HG02763 (cell line): Measurements from ENCODE around the gene ADGRF1.
"Not testable (repeated sequence)": the region's sequence is repeated elsewhere in the genome, so short reads cannot be mapped to it uniquely, and the experiment has no call there.

ENCODE experiments used
- ATAC-seq: cut with Tn5 transposase; IDR thresholded peaks from one replicate; pipeline ENCODE4 v1.9.1; 2021; ENCODE audit warnings: mild to moderate bottlenecking, moderate library complexity; ENCODE audit not compliant: unreplicated experiment

Gene ADGRF1

DNA sequence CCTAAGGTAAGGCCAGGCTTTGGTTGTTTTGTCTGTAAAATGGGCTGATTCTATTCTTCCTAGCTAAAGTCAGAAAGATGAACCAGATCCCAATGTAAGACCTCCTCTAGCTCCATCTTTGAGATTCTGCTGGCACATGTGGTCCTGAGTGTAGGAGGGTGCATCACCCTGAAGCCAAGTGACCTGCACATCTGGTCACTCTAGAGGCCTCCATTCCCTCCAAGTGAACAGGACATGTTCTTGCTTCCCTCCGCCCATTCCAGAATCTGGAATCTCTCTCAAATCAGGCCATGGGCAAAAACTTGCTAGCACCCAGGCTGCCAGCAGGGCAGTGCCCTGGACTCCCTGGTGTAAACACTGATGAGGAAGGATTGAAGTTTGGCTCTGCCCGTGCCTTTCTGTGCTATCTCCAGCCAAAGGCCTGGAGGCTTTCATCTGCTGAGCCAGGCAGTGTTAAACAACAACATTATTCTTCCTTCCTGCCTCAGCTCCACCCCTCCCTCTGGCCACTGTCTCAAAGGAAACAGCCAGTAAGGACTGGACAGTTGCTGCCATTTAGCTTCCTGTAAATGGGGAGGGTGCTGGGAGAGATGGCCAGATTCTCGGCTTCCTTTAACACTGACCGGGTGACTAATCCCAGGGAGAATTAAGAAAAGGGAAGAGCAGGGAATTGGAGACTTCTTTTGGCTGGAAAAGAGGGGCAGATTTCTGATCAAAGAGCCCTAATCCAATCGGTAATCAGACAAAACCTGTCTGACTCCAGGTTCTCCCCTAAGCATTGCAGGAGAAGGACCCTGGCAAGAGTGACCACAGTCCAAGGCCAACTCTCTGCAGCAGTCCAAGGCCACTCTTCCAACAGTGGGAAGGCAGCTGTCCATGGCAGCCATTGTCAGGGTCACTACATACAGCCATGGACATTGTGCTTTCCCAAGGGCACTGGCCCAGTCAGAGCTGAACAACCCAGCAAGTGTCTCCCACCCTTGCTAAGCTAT, 19.5 kb upstream of the ADGRF1 start:
- ATAC-seq = no peak

DNA sequence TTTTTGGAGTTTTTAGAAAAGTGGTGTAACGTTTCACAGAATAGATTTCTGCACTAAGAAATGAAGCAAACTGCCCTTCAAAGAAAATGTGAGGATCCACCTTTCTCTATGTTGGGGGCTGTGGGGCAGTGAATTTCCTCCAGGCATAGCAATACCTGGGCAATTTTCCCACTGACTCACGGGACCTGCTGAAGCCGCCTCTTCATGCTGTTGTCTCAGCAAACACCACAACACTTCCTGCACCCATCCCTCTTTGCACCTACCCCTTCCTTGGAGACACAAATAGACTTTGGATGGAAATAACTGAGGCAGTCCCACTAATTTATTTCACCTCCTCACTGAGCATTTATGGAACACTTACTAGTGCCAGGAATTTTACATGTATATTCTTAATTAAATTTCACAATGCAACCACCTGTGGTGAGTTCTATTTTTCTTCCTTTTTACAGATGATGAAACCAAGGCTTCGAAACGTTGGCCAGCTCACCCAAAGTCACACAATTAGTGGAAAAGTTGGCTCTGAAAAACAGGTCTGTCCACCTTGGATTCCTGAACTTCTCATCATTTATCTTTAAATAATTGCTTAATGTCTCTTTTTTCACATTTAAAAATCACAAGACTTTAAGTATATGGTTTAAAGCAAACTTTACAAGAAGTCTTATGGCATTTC, 17.2 kb upstream of the ADGRF1 start:
- ATAC-seq = no peak

DNA sequence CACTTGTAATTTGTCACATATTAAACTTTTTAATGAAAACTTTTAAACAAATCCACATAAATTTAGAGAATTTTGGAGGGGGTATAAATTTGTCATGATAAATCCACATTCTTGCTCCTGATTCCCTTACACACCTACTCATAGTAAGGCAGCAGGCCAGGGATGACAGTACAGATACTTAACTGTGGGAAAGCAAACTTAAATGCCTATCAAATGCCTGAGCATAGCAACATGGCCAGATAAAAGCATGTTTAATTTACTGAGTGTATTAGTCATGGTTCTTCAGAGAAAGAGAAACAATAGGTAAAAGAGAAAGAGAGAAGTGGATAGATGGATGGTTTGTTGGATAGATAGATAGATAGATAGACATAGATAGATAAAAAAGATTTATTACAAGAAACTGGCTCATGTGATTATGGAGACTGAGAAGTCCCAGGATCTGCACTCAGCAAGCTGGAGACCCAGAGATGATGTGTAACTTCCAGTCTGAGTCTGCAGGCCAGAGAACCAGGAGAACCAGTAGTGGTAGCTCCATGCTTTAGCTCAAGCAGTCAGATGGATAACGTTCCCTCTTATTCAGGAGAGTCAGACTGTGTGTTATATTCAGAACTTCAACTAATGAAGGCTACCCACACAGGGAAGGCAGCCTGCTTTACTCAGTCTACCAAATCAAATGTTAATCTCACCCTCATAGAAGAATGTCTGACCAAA, 15.9 kb upstream of the ADGRF1 start:
- ATAC-seq = no peak

DNA sequence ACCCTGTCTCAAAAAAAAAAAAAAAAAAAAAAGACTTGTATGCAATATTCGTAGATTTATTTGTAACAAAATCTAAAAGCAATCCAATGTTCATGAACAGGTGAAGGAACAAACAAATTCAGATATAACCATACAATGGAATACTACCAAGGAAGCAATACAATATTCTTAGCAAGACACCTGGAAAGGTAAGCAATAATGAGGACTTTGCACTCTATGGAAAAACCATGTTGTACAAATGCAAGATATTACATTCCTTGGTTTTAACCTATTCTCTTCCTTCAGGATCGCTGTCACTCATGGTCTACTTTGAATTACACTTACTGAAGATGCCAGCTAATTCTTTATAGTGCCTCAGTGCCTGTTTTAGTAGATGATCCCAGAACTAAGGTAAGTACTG, 14.7 kb upstream of the ADGRF1 start:
- ATAC-seq = no peak

DNA sequence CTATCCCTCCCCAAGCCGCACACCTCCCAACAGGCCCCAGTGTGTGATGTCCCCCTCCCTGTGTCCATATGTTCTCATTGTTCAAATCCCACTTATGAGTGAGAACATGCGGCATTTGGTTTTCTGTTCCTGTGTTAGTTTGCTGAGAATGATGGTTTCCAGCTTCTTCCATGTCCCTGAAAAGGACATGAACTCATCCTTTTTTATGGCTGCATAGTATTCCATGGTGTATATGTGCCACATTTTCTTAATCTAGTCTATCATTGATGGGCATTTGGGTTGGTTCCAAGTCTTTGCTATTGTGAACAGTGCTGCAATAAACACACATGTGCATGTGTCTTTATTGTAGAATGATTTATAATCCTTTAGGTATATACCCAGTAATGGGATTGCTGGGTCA, 12.2 kb upstream of the ADGRF1 start:
- not testable (repeated sequence) for ATAC-seq

DNA sequence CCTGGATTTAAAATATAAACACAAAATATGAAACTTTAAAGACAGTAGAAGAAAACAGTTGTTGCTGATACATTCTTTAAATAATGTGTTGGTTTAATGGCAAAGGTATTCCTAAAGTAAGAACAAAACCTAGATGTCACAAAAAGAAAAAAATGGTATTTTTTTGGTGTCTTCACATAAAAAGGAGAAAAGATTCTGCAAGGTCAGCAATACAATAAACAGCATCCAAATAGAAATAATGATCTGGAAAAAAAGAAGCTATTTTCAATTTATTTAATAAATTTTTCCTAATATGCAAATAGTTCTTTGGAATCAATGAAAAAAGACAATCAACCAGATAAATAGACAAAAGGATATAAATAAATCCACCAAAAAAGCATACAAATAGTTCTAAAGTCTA, 6.5 kb upstream of the ADGRF1 start:
- no peak for ATAC-seq

DNA sequence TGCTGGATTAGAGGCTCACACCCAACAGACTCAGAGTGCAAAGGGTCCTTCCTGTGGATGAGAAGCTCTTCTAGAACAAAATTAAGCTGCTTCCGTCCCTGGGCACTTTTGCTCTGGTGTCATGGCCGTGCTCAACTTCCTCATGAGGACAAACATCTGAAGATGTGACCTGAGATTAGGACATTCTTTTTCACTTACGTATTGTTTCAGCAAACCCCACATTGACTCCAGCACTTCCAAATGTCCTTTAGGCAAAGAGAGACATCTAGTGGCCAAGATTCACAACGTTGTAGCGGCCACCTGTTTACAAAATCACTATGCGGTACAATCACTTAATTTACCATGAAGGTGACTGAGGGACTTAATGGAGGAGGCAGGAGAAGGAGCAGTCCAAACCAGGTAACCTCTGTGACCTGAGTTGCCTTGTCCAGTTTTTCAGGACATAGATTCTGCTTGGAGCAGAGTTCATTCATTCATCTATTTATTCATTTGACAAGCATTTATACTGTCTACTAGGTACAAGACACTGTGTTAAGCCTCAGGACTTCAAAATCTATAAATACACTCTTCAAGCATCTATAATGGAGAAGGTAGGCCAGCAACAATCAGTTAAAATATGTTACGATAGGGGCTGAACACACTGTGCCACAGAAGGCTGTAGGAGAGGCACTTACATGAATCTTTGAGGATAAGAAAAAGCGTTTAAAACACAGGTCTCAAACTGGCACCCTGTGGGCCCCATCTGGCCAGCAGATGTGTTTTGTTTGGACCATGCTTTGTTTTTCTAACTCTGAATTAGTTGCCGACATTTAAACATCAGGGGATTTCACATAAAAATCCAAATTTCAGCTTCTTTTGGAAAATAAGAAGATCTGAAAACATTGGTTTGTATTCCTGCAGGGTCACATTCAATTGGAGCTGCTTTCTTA, 5.6 kb upstream of the ADGRF1 start:
- no peak for ATAC-seq

DNA sequence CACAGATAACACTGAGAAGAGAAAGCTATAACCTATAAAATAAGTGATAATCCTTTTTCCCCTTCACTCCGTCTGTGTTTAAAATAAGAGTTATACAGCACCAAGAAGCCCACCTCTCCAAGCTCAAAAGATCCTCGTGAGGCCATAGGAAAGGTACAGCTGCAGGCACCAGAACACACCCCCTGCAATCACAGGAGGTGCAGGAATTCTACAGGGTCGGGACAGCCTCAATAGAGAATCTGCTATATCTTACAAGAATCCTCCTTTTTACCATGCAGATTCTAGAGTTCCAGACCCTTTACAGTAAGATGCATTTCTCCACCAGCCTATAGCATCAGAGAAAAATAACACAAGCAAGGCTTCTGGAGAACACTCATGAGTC, 5.0 kb upstream of the ADGRF1 start:
- no peak for ATAC-seq

DNA sequence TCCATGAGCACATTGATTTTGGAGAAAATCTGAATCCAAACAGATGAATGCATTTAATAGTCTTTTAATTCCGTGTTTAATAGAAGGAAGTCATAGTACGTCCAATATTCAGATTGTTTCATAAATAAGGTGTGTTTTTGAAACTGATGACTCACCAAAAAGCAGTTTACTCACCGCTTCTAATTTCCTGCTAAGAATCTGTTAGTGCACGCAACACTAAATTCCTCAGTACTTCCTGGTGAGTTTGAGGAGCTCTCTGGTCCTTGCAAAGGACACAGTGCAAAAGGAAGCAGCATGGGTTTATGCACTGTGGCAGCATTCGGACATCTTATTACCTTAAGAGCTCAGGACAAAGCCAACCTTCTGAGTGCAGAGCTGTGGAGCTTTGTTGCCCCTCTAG, 2.3 kb upstream of the ADGRF1 start:
- ATAC-seq = no peak

DNA sequence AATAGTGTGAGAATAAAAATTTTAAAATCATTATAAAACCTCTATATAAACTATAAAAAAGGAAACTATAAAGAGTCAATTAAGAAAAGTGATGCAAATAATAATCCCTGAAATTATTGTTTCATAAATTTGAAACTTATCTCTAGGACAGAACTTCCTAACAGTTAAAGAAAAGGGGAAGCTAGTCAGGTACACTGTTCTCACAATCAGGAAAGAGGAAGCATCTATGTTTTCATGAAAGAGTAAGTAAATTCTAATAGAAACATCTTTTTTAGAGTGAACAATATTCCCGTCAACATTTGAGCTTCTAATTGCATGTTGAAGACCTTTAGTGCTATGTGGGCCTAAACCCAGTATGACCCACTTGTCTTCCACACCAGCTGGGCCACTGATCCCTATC, 1.2 kb upstream of the ADGRF1 start:
- ATAC-seq = no peak

DNA sequence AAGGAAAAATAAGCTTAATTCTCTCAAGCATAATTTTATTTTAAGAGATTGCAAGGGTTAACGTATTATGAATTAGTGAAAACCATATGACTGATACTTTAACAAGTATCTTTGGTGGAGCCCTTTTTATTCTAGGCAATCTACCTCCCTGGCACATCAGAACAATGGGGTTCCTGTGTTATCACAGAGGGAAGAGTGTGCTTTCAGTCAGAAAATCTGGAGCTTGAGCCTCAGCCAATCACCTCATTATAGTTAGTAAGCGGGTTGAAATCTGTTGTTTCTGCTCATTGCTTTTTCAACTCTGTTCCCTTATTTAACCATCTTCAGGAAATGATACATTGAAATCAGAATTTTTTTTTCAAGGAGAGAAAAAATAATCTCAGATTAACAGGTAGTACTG, 391 bp downstream of the ADGRF1 start:
- no peak for ATAC-seq

DNA sequence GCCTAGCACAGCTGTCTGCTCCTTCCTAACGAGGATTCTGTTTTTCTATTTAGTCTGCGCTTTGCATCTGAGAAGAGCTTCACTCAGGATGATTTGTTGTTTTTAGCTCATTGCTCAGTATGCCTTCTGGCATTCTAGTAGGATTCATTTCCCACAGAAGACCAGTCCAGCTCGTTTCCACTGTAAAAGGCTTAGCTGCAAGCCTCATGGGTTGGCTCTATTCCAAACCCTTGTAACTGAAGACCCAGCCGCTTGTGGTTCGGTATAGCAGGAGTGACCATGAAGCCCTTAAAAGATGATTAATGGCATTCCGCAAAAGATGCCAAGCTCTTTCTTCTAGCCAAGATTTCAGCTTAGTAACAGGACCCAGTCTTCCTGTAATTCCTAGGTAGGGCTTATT, 7.2 kb downstream of the ADGRF1 start:
- no peak for ATAC-seq

DNA sequence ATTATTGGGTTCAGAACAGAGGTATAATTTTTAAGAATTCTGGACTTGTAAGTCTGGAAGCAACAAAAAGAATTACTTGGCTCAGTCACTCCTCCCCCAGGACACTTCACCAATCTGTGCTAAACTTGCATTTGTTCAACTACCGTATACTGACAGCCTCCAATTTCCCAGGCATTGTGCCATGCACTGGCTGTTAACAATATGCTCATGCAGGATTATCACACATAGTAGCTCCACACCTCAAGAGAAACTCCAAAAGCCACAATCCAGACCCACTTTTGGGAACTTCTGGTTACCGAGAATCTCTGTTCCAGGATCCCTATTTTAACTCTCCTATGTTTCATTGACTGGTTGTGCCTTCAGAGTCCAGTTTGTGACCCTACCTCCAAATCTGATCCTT, 7.7 kb downstream of the ADGRF1 start:
- no peak for ATAC-seq

DNA sequence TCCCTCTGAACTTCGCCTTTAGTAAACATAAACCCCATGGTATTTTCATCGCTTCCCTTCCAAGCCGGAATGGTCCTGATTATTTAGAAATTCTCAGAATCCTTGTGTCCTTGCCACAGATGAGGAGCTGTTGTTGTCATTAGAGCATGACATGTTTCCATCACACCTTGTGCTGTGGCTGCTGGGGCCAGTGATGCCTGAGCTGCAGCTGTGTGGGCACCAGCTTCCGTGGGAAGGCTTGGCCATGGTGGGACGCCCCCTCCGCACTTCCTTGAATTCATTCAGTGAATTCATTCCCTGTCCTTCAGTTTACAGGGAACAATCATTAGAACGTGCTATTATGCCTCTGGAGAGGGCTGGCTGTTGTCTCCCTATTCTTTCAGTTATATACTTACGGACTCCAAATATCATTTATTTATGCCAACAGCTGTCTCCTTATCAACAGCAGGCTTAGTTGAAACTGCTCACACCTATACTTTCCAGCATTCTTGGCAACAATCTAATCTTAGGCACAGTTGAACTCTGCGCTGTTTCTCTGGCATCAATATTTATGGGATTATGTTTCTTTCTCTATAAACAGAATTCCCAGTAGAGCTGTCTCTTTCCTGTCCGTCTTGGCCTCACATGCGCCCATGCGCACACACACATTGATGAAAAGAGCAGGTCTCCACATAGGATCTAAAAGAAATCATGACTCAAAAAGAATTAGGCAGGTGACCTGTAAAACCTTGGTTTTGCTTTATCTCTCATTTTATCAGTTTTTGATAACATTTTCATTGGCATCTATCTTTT, 9.0 kb downstream of the ADGRF1 start:
- no peak for ATAC-seq

DNA sequence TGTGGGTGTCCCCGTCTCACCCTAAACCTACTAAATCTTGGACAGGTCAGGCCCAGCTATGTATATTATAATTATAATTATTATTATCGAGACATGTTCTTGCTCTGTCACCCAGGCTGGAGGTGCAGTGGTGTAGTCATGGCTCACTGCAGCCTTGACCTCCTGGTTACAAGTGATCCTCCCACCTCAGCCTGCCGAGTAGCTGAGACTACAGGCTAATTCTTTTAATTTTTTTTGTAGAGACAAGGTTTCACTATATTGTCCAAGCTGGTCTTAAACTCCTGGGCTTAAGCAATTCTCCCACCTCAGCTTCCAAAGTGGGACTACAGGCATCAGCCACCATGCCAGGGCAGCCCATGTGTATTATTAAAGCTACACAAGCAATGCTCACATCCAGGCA, 10.5 kb downstream of the ADGRF1 start:
- no peak for ATAC-seq

DNA sequence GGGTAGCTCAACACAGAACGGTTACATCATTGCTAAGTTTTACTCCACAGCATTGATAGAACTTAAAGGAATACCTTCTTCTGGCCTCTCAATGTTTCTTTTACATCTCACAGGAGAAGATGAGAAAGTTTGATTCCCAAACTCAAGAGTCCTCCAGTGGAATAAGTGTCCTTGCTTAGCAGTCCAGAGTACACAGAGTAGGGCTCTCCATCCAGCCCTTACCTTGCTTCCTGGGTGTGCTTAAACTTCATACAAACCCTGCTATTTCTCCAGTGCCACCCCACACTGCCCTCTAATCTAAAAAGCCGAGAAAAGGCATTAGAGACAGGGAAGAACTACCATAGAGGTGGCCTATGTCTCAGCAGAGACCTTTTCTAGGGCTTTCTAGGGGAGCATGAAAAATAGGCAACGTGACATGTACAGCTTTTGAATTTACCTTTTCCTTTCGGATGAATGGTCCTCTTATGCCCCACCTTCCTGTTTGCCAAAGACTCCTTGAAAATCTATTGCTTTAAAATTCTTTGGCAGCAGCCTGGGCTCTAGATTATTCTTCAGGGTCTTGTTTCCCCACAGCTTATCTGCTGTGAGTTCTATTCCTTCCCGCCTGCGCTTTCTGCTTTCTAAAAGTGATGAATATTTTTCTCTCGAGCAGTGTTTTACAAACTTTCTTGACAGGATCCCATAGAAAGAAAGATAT, 12.1 kb downstream of the ADGRF1 start:
- ATAC-seq = no peak

DNA sequence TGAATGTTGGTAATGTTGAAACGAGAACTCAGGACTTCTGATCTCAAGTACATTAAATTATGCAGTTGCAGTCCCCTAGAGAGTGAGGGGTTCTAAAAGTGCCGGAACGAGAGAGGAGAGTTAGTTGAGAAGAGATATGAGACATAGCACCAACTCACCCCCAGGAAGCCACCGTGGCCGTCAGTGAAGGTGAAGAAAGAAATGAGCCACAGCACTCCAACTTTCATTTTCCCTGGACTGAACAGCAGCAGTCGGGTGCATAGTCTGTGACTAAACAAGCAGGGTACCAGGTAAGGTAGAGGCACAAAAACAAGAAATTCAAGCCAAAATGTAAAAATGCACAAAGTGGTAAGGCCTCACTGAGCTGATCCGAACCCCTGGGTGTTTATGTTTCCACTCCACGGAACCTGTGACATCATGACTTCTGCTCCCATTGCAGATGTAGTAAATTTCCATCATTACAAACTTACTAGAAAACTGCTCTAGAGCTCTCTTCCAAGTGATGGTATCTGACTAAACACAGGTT, 13.2 kb downstream of the ADGRF1 start:
- ATAC-seq = no peak

DNA sequence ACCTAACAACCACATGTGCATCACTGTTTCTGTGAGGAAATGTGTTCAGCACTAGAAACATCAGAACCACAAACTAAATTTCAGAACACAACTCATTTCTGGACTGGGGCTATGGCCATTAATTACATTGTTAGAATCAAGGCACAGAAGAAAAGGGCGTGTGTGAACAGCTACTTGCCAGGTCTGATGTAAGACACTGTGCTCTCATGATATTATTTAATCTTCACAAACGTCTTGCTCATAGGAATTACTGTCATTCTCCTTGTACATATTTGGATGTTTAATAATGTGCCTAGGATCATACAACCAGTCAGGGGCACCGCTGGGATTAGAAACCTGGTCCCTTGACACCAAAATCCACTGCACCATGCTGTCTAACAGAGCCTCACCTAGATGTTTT, 14.8 kb downstream of the ADGRF1 start:
- ATAC-seq = no peak

DNA sequence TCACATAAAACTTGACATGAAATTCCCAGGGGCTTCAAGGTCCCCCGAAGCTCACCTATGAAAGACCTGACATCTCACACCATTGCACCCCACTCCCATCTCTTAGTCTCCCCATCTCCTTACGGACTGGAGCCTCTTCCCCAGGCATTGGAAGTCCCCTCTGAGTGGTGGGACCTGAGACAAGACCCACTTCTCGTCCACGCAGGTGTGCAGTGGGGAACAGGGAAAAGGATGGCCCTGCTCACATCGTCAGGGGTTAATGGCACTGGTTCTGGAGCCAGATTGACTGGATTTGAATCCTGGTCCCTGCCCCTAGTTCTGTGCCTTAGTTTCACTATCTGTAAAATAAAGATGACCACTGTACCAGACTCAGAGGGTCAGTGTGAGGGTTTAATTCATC, 15.5 kb downstream of the ADGRF1 start:
- ATAC-seq = no peak
